Activated naive CD8-positive, alpha-beta T cell treated with anti-CD3 and anti-CD28 coated beads, Interleukin-2, amount 50 U/mL, for 16 hours (primary cell): Measurements from ENCODE around the gene SETBP1.
A peak's percentile ranks its signal among the peaks of the same experiment; 100 is the strongest.
"Not testable (repeated sequence)": the region's sequence is repeated elsewhere in the genome, so short reads cannot be mapped to it uniquely, and the experiment has no call there.

Experiments
- DNase-seq: peaks from one replicate; pipeline ENCODE4 v3.0.0-alpha.2; 2020; ENCODE audit warnings: low read depth, low spot score

Gene SETBP1

DNA sequence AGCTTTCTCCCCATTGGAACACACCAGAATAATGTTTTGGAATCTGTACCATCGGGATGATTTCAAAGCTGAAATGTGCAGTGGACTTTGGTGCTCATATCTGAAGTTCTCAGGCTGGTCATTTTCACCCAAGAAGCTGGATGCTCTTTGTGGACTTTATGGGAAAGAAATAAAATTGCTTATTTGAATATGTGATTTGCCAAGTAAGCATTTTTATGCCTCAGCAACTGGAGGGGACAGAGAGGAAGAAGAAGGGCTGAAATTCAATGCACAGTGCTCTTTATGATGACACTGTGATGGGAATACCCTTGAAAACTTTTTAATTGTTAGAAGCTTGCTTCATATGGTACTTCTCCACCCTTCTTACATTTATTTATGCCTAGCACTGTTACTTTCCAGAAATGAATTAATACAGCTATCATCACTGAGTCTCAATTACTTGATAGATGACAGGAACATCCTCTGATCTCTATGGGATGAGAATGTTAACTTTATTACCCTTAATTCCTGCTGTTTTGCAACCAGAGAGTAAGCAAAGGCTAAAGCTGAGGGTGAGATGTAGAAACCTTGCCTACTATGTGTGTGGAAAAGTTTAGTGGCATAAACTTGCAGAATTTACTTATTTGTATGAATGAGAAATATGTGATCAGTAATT lies 23.6 kb downstream of the SETBP1 start:
- no peak for DNase-seq

GRCh38 chr18:44705075-44705675 lies 24.5 kb downstream of the SETBP1 start:
- no peak for DNase-seq

GRCh38 chr18:44708451-44709083 lies 27.9 kb downstream of the SETBP1 start:
- DNase-seq = no peak

DNA sequence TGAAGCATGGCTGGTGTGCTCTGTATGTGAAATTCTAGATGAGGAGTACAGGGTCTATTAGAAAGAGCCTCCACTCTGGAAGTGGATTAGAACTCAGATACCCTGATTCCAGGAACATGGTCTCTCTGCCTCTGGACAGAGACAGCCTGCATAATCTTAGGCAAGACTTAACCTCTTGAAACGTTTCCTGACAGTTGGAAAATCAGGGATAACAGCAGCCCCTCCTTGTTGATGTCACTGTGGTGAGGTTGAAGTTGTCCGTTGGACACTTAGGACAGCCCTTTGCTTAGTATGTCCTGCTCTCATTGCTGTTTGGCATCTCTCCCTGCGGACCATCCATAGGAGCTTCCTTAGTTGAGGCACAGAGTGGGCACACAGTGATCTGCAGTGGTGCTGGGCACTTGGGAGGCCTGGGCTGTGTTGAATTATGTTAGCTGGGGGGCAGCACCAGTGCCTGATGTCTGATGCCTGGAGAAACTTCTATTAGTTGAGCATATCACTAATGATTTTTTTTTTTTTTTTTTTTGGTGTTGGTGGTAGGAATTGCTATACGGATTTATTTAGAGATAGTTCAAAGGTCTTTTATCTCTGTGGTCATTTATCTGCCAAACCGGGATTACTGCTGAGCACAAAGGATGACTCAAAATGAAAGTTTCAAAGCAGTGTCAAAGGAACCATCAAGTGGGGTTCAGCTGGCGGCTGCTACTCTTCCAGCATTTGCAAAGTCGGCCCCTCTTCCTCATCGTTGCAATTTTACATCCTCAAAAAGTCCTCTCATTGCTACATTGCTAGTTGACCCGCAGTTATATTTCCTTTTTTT lies 28.8 kb downstream of the SETBP1 start:
- DNase-seq = no peak

- DNase-seq = no peak
Observed at GRCh38 chr18:44710931-44711330, 30.2 kb downstream of the SETBP1 start.

DNA sequence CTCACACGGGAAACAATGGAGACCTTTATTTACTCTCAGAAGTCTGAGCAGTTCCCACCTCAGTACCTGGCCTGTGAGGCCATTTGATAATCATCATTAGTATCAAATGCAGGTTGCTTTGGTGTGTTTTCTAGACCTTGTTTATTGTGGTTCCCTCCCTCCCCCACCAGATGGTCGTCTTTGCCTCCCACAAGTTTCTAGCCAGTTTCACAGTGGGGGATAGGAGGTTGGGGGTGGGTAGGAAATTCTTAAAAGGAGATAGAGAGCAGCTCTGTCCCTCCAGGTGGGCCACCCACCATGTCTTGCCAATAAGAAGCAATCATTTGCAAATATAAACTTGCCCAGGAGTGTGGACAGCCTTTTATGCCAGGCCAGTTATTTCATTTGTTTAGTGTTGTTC lies 31.3 kb downstream of the SETBP1 start:
- DNase-seq = no peak

- DNase-seq = no peak
Observed at GRCh38 chr18:44713435-44713834, 32.7 kb downstream of the SETBP1 start.

DNA sequence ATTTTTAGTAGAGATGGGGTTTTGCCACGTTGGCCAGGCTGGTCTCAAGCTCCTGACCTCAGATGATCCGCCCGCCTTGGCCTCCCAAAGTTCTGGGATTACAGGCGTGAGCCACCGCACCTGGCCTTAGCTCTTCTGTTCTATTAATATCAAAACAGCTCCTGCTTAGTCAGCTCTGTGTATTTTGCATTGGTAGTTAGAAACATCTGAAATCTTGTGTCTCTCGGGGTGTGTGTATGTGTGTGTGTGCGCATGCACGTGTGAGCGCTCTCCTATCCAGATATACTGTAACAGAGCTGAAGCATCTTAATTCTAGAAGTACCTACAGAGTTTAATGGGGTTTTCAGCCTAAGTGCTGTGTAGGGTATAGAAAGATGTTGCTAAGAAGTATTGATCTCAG lies 33.7 kb downstream of the SETBP1 start:
- DNase-seq = no peak

DNA sequence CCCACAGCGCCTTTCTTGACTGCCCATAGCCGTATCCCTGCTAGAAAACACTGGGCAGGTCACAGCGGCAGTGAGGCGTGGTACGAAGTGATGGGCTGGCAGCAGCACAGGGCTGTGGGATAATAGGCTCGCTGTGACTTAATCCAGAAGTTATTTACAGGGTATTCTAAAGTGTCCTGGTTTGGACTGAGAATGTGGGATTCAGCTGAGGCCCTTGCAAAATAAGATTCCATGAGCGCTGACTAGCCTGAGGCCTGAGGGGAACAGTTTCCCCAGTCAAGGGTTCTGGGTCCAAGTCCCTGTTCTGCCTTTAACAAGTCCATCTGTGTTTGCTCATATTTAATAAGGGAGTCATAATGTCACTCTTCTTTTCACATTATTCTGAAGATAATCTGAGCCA lies 34.6 kb downstream of the SETBP1 start:
- no peak for DNase-seq

- no peak for DNase-seq
Observed at GRCh38 chr18:44715842-44716241, 35.2 kb downstream of the SETBP1 start.

DNA sequence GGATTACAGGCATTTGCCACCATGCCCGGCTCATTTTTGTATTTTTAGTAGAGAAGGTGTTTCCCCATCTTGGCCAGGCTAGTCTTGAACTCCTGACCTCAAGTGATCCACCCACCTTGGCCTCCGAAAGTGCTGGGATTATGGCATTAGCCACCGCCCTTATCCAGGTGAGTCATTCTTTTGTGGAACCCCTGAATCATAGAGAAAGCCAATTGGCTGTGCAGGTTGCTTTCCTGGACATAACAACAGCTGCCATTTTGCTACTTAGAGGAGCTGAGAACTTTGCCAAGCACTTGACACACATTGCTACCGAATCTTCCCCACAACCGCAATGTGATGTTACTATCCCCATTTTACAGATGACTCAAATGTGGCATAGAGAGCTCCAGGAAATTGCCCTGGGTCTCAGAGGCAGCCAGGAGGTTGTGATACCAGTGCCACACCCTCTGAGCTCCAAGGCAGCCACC lies 36.0 kb downstream of the SETBP1 start:
- no peak for DNase-seq

GRCh38 chr18:44719519-44720060 lies 38.9 kb downstream of the SETBP1 start:
- DNase-seq = no peak

- not testable (repeated sequence) for DNase-seq
Observed at GRCh38 chr18:44721748-44722147, 41.1 kb downstream of the SETBP1 start.

DNA sequence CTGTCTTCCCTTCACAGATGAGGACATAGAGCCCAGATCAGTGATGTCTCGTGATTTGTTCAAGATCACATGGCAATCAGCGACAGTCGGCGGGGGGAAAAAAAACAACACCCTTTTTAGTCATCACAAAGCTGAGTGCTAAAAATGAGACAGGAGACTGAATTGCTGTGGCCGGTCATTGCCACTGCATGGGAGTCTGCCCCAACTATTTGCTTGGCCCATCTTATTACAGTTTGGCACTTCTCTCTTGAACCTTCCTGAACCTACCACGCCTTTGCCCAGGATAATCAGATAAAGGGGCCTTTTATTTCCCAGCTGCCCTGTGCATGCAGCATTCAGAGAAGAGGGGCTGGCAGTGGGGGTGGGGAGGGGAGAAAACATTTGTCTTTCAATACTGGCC lies 42.7 kb downstream of the SETBP1 start:
- no peak for DNase-seq

DNA sequence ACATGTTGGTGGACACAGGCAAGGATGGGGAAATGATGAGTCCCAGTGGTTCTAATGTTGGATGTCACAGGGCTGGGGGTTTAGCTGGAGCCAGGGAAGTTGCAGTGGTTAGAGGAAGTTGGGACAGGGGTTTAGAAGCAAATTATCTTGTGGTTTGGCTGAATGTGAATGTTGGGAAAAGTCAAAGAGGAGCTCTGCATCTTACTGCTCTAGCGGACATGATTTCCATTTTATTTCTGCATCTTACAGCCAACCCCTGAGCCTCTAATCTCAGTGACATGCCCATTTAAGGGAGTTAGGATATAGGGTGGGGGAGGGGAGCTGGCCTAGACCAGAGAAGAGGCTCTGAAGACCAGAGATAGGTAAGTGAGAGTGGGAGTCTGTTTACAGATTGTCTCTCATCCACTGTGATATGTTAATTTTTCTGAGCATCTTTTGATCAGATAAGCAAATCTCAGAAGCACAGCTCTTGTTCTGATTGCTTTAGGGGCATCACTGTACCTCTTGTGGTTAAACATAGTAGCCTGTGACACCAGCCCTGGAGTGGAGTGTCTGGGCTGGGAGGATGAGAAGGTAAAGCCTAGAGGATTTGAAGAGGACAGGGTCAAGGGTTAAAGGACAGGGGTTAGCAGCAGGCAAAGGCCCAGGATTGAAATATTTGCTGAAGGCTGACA lies 43.6 kb downstream of the SETBP1 start:
- DNase-seq = no peak

GRCh38 chr18:44725300-44726058 lies 44.8 kb downstream of the SETBP1 start:
- DNase-seq = peak; percentile 29

DNA sequence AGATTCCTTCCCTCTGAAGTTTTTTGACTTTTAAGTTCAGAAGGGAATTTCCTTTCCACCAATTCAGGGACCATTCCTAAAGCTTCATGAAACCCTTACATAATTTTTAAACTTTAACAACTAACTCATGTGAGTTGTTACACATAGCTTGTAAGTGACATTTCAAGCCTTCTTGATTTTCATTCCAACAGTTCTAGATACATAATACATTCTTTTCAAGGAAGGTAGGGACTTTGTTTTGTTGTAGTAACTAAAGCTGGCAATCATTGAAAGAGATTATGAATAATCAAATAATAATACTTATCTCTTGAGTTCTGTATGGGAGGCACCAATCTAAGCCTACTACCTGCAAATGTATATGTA lies 45.4 kb downstream of the SETBP1 start:
- no peak for DNase-seq

DNA sequence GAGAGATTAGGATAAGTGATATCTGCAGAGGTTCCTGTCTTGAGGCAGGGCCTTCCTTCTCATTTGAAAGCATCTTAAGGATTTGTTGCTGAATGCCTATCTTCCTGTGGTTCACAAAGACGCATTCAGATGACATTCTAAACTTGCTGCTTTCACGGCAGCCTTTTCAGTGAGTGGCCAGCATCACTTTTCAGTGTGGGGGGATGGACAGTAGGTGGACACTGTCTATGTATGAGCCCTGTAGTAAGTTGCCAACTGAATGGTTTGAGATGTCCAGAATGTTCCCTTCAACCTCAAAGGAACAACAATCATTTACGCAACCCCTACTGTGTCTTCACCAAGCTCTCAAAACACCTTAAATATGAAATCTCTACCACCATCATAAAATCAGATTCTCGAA lies 46.6 kb downstream of the SETBP1 start:
- DNase-seq = no peak

- DNase-seq = no peak
Observed at GRCh38 chr18:44729631-44730101, 49.0 kb downstream of the SETBP1 start.

GRCh38 chr18:44730803-44731529 lies 50.3 kb downstream of the SETBP1 start:
- no peak for DNase-seq
